ENCODE data around the gene SPTB.
"Not testable (repeated sequence)": the region's sequence is repeated elsewhere in the genome, so short reads cannot be mapped to it uniquely, and the experiment has no call there.

SPTB gene

DNA sequence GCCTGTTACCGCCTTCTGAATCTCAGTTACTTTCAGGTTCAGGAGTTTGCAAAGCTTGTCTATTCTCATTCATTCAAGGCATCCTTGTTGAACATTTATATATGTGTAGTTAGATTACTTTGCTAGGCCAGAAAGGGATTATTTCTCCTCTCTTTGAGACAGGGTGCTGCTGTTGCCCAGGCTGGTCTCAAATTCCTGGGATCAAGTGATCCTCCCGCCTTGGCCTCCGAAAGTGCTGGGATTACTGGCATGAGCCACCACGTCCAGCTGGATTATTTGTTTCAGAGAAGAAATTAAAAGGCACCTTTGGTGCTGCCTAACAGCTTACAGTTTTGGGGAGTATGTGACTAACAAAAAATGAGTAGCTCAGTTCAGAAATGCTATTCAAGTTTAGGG lies 35.3 kb upstream of the SPTB start:
- Histone ChIP-seq H3K36me3 (ENCODE audit: control insufficient read depth, insufficient read depth, low read length) (no peaks in the 10 kb centered on the region), H3K4me3 (ENCODE audit: extremely low read depth, insufficient read depth, low read length, poor library complexity, severe bottlenecking) (peak overlapping the region; percentile 100), H3K27ac (ENCODE audit: low read depth, low read length, severe bottlenecking) (peak overlapping the region; percentile 94), H3K4me1 (ENCODE audit: control insufficient read depth, insufficient read depth, low read length, poor library complexity, severe bottlenecking) (peaks cover 15% of the 10 kb centered on the region), H3K9me3 (ENCODE audit: control insufficient read depth, low read length) (no peaks in the 10 kb centered on the region)
- 42 to 58% methylated on average over 2 to 4 of the region's 4 CpGs for WGBS, 2 experiments (ENCODE audit: insufficient coverage in 2 of 2)

GRCh38 chr14:64914237-64915028 lies 34.7 kb upstream of the SPTB start, which contains the start of gene CHURC1:
TSS of gene CHURC1 (plus strand) at chr14:64914455. CDS start at chr14:64914496, 41 bp downstream.
- no peaks in the 10 kb centered on the region for H3K9me3 ChIP-seq (ENCODE audit: control insufficient read depth, low read length)
- 0 to 1% methylated on average over 37 to 39 of the region's 49 CpGs for WGBS, 2 experiments (ENCODE audit: insufficient coverage in 2 of 2)
- H3K4me1 ChIP-seq (ENCODE audit: control insufficient read depth, insufficient read depth, low read length, poor library complexity, severe bottlenecking): peaks cover 15% of the 10 kb centered on the region
- H3K27ac ChIP-seq (ENCODE audit: low read depth, low read length, severe bottlenecking): peak within 1 kb of the TSS; percentile 94
- H3K36me3 ChIP-seq (ENCODE audit: control insufficient read depth, insufficient read depth, low read length): no peaks in the 10 kb centered on the region
- peak within 1 kb of the TSS; percentile 100 for H3K4me3 ChIP-seq (ENCODE audit: extremely low read depth, insufficient read depth, low read length, poor library complexity, severe bottlenecking)

DNA sequence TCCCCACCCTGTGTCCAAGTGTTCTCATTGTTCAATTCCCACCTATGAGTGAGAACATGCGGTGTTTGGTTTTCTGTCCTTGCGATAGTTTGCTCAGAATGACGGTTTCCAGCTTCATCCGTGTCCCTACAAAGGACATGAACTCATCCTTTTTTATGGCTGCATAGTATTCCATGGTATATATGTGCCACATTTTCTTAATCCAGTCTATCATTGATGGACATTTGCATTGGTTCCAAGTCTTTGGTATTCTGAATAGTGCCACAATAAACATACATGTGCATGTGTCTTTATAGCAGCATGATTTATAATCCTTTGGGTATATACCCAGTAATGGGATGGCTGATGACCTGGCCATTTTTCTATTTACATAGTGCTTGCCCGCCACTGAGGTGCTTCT lies 33.8 kb upstream of the SPTB start:
- H3K36me3 ChIP-seq (ENCODE audit: control insufficient read depth, insufficient read depth, low read length); H3K9me3 ChIP-seq (ENCODE audit: control insufficient read depth, low read length); H3K27ac ChIP-seq (ENCODE audit: low read depth, low read length, severe bottlenecking); H3K4me3 ChIP-seq (ENCODE audit: extremely low read depth, insufficient read depth, low read length, poor library complexity, severe bottlenecking): not testable (repeated sequence)
- H3K4me1 ChIP-seq (ENCODE audit: control insufficient read depth, insufficient read depth, low read length, poor library complexity, severe bottlenecking): peaks cover 13% of the 10 kb centered on the region
- 50% methylated on average over 1 of the region's 5 CpGs; no CpG with 5 or more reads in 1 of the 2 experiments for WGBS, 2 experiments (ENCODE audit: insufficient coverage in 2 of 2)

DNA sequence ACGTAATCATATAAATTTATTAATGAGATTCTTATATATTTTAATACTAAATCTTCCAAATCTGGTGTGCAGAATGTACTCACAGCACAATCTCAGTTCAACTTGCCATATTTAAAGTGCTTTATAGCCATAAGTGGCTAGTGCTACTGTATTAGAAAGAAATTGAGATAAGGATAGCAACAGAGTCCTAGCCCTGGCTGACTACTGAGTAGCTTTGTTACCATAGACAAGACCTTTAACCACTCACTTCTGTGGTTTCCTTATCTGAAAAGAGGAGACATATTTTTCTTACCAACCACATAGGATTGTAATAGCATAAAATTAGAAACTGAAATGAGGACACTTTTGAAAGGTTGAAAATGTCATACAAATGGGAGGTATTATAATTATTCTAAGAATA lies 32.6 kb upstream of the SPTB start:
- no peak overlapping the region for H3K27ac ChIP-seq (ENCODE audit: low read depth, low read length, severe bottlenecking)
- no peaks in the 10 kb centered on the region for H3K36me3 ChIP-seq (ENCODE audit: control insufficient read depth, insufficient read depth, low read length)
- H3K4me3 ChIP-seq (ENCODE audit: extremely low read depth, insufficient read depth, low read length, poor library complexity, severe bottlenecking): no peak overlapping the region
- WGBS, 2 experiments (ENCODE audit: insufficient coverage in 2 of 2): no CpG with 5 or more reads among the region's 1 CpG
- H3K9me3 ChIP-seq (ENCODE audit: control insufficient read depth, low read length): no peaks in the 10 kb centered on the region
- H3K4me1 ChIP-seq (ENCODE audit: control insufficient read depth, insufficient read depth, low read length, poor library complexity, severe bottlenecking): peaks cover 7% of the 10 kb centered on the region

- no peaks in the 10 kb centered on the region for H3K9me3 ChIP-seq (ENCODE audit: control insufficient read depth, low read length)
- WGBS, 2 experiments (ENCODE audit: insufficient coverage in 2 of 2): 0% methylated on average over 2 of the region's 3 CpGs
- H3K27ac ChIP-seq (ENCODE audit: low read depth, low read length, severe bottlenecking): no peak overlapping the region
- no peaks in the 10 kb centered on the region for H3K36me3 ChIP-seq (ENCODE audit: control insufficient read depth, insufficient read depth, low read length)
- H3K4me3 ChIP-seq (ENCODE audit: extremely low read depth, insufficient read depth, low read length, poor library complexity, severe bottlenecking): no peak overlapping the region
- peaks cover 7% of the 10 kb centered on the region for H3K4me1 ChIP-seq (ENCODE audit: control insufficient read depth, insufficient read depth, low read length, poor library complexity, severe bottlenecking)
These were observed 31.3 kb upstream of the SPTB start for GRCh38 chr14:64910847-64911495.

DNA sequence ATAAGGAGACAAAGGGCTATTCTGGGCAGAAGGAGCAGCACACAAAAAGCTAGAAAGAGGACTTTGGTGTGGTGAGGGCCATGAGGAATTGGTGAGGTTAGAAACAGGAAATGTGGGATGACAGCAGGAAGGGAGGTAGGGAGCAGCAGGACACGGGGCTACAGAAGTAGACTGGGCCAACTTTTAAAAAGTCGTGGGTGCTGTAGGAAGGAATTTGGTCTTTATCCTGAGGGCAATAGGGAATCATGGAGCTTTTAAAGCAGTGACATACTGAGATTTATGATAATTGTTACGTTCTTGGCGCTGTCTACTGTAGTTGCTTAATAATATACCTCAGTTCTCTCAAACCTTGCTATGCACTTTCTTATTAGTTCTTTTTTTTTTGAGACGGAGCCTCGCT lies 26.3 kb upstream of the SPTB start:
- Histone ChIP-seq H3K9me3 (ENCODE audit: control insufficient read depth, low read length) (no peaks in the 10 kb centered on the region), H3K27ac (ENCODE audit: low read depth, low read length, severe bottlenecking) (no peak overlapping the region), H3K36me3 (ENCODE audit: control insufficient read depth, insufficient read depth, low read length) (no peaks in the 10 kb centered on the region), H3K4me1 (ENCODE audit: control insufficient read depth, insufficient read depth, low read length, poor library complexity, severe bottlenecking) (no peaks in the 10 kb centered on the region), H3K4me3 (ENCODE audit: extremely low read depth, insufficient read depth, low read length, poor library complexity, severe bottlenecking) (no peak overlapping the region)
- 85 to 88% methylated on average over 4 of the region's 6 CpGs for WGBS, 2 experiments (ENCODE audit: insufficient coverage in 2 of 2)

DNA sequence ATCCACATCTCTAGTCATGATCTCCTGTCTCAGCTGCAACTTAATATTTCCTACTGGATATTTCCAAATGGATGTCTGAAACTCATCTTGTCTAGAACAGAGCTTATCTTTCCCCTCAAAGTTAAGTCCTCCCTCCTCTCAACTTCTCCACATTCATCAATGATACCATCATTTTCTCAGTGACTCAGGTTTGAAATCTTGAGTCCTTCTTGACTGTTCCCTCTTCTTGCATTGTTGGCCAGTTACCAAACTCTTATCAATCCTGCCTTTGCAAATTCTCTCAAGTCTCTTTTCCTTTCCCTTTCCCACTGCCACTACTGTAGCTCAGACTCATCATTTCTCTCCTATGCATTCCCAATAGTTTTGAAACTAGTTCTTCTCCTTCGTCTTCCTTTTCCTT lies 20.3 kb upstream of the SPTB start:
- WGBS, 2 experiments (ENCODE audit: insufficient coverage in 2 of 2): no CpG with 5 or more reads among the region's 1 CpG
- Histone ChIP-seq H3K36me3 (ENCODE audit: control insufficient read depth, insufficient read depth, low read length) (no peaks in the 10 kb centered on the region), H3K4me1 (ENCODE audit: control insufficient read depth, insufficient read depth, low read length, poor library complexity, severe bottlenecking) (no peaks in the 10 kb centered on the region), H3K4me3 (ENCODE audit: extremely low read depth, insufficient read depth, low read length, poor library complexity, severe bottlenecking) (no peak overlapping the region), H3K9me3 (ENCODE audit: control insufficient read depth, low read length) (no peaks in the 10 kb centered on the region), H3K27ac (ENCODE audit: low read depth, low read length, severe bottlenecking) (no peak overlapping the region)

DNA sequence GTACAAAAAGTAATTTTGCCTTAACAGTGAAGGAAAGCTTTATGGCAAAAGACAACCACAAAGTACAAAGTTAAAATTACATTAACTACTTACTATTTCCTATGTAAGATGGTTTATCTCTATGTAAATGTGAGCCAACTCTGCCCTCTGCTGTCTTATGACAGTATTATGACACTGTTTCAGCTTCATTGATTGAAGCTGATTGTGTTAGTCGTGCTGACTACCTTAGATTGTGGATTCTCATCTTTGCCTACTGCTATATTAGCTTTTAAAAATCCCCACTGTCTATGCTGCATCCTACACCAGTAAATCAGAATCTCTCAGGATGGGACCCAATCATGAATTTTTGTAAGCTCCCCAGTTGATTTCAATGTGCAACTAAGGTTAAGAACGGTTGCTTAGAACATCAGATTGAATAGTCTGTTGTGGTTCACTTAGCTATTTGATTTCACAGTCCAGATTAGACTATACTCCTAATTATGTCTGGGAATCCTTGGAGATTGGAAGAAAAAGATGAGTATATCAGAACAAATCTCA lies 12.2 kb upstream of the SPTB start:
- WGBS, 2 experiments (ENCODE audit: insufficient coverage in 2 of 2): 0% methylated on average over 1 of the region's 2 CpGs; no CpG with 5 or more reads in 1 of the 2 experiments
- Histone ChIP-seq H3K36me3 (ENCODE audit: control insufficient read depth, insufficient read depth, low read length) (no peaks in the 10 kb centered on the region), H3K9me3 (ENCODE audit: control insufficient read depth, low read length) (no peaks in the 10 kb centered on the region), H3K27ac (ENCODE audit: low read depth, low read length, severe bottlenecking) (no peak overlapping the region), H3K4me3 (ENCODE audit: extremely low read depth, insufficient read depth, low read length, poor library complexity, severe bottlenecking) (no peak overlapping the region), H3K4me1 (ENCODE audit: control insufficient read depth, insufficient read depth, low read length, poor library complexity, severe bottlenecking) (no peaks in the 10 kb centered on the region)

GRCh38 chr14:64891173-64891838 lies 11.6 kb upstream of the SPTB start:
- no peaks in the 10 kb centered on the region for H3K36me3 ChIP-seq (ENCODE audit: control insufficient read depth, insufficient read depth, low read length)
- WGBS, 2 experiments (ENCODE audit: insufficient coverage in 2 of 2): 95% methylated on average over 2 of the region's 4 CpGs; no CpG with 5 or more reads in 1 of the 2 experiments
- no peak overlapping the region for H3K4me3 ChIP-seq (ENCODE audit: extremely low read depth, insufficient read depth, low read length, poor library complexity, severe bottlenecking)
- H3K4me1 ChIP-seq (ENCODE audit: control insufficient read depth, insufficient read depth, low read length, poor library complexity, severe bottlenecking): no peaks in the 10 kb centered on the region
- H3K27ac ChIP-seq (ENCODE audit: low read depth, low read length, severe bottlenecking): no peak overlapping the region
- H3K9me3 ChIP-seq (ENCODE audit: control insufficient read depth, low read length): no peaks in the 10 kb centered on the region

GRCh38 chr14:64889352-64889751 lies 9.6 kb upstream of the SPTB start:
- Histone ChIP-seq H3K36me3 (ENCODE audit: control insufficient read depth, insufficient read depth, low read length) (no peaks in the 10 kb centered on the region), H3K27ac (ENCODE audit: low read depth, low read length, severe bottlenecking) (no peak overlapping the region), H3K4me3 (ENCODE audit: extremely low read depth, insufficient read depth, low read length, poor library complexity, severe bottlenecking) (no peak overlapping the region), H3K4me1 (ENCODE audit: control insufficient read depth, insufficient read depth, low read length, poor library complexity, severe bottlenecking) (no peaks in the 10 kb centered on the region), H3K9me3 (ENCODE audit: control insufficient read depth, low read length) (no peaks in the 10 kb centered on the region)
- WGBS, 2 experiments (ENCODE audit: insufficient coverage in 2 of 2): 70% methylated on average over 2 of the region's 6 CpGs; no CpG with 5 or more reads in 1 of the 2 experiments

All from mesodermal cell (in vitro differentiated cells).